Endothelial cell of umbilical vein (primary cell): ENCODE data around the gene WASF3. TPM values are rescaled to one million over a fixed set of nuclear protein-coding genes. Genes with fewer than 3 reads are reported as not detected.

Experiments used
- BruUV-seq: library from RNA; stranded (reverse); fragments of 400-500 nt; replicated peaks from 2 replicates; lab custom pipeline; 2021; lab: Mats Ljungman, UMichigan
- CTCF ChIA-PET: fragments of 300-600, 350-600 bp; sonication (Branson Sonifier 250); formaldehyde crosslinking; loops from one replicate; lab custom pipeline; 2021; ENCODE audit warnings: antibody characterized with exemption, inconsistent platforms; lab: Charles Lee
- POLR2A ChIA-PET: fragments of 300-600, 350-600 bp; sonication (Branson Sonifier 250); formaldehyde crosslinking; loops from one replicate; lab custom pipeline; 2021; ENCODE audit warnings: antibody characterized with exemption, inconsistent platforms; lab: Charles Lee
- DNase-seq: peaks from one replicate; pipeline ENCODE4 v3.0.0-alpha.2; 2011; ENCODE audit warnings: low read depth, low spot score
- FAIRE-seq: peaks from 2 replicates; lab custom pipeline; 2011; peaks lifted over from hg19 to GRCh38; lab: Jason Lieb, UNC
- H2AFZ ChIP-seq: 2 replicates; pipeline ENCODE4 v1.6.0; 2012; ENCODE audit warnings: low read depth, low read length, control low read depth, inconsistent platforms
- H3K27ac ChIP-seq: 2 replicates; pipeline ENCODE4 v1.5.1; 2011; ENCODE audit warnings: low read depth, mild to moderate bottlenecking, control low read depth, low read length, moderate library complexity; ENCODE audit not compliant: insufficient read depth
- H3K27me3 ChIP-seq, 2 experiments: 2 replicates each; pipeline versions ENCODE4 v1.6.0 to v1.6.1; 2011; ENCODE audit warnings: low read length in 2 of 2, mixed read lengths in 1 of 2; ENCODE audit not compliant: control insufficient read depth in 2 of 2, insufficient read depth in 2 of 2
- H3K36me3 ChIP-seq, 2 experiments: 2 replicates in 1 of 2; 3 replicates in 1 of 2; pipeline ENCODE4 v1.5.1; 2011; ENCODE audit warnings: low read length in 2 of 2, mild to moderate bottlenecking in 1 of 2, moderate library complexity in 1 of 2; ENCODE audit not compliant: control insufficient read depth in 2 of 2, insufficient read depth in 2 of 2; ENCODE audit errors: extremely low read depth in 1 of 2
- H3K4me1 ChIP-seq: 3 replicates; pipeline ENCODE4 v1.5.1; 2011; ENCODE audit warnings: mild to moderate bottlenecking, low read length; ENCODE audit not compliant: control insufficient read depth, insufficient read depth; ENCODE audit errors: extremely low read depth
- H3K4me2 ChIP-seq: 2 replicates; pipeline ENCODE4 v1.6.1; 2011; ENCODE audit warnings: low read length, control low read depth, mixed read lengths; ENCODE audit not compliant: insufficient read depth
- H3K4me3 ChIP-seq, 3 experiments: fragments of 200-600 bp in 1 of 3; sonication (generic), shearing (Covaris generic) in 1 of 3; replicated peaks in 1 of 3; 2 replicates each; pipeline ENCODE4 v1.5.1; 2011 to 2016; ENCODE audit warnings: control low read depth in 3 of 3, low read length in 3 of 3, mild to moderate bottlenecking in 2 of 3, inconsistent platforms in 1 of 3, low read depth in 1 of 3, moderate library complexity in 1 of 3; ENCODE audit not compliant: insufficient read depth in 1 of 3
- H3K79me2 ChIP-seq: 2 replicates; pipeline ENCODE4 v1.6.0; 2012; ENCODE audit warnings: low read length, inconsistent platforms; ENCODE audit not compliant: control insufficient read depth, insufficient read depth
- H3K9ac ChIP-seq: replicated peaks from 2 replicates; pipeline ENCODE3; 2011; ENCODE audit warnings: low read length, control low read depth; ENCODE audit not compliant: insufficient read depth; ENCODE audit errors: extremely low read depth
- H3K9me1 ChIP-seq: replicated peaks from 3 replicates; pipeline ENCODE4 v1.6.0; 2011; ENCODE audit warnings: mild to moderate bottlenecking, low read length; ENCODE audit not compliant: control insufficient read depth, insufficient read depth; ENCODE audit errors: extremely low read depth
- H3K9me3 ChIP-seq: replicated peaks from 2 replicates; pipeline ENCODE4 v1.5.1; 2012; ENCODE audit warnings: low read length, inconsistent platforms; ENCODE audit not compliant: control insufficient read depth, insufficient read depth
- H4K20me1 ChIP-seq: replicated peaks from 2 replicates; pipeline ENCODE3; 2011; ENCODE audit warnings: mild to moderate bottlenecking, low read length; ENCODE audit not compliant: control insufficient read depth, insufficient read depth; ENCODE audit errors: extremely low read depth
- EZH2 ChIP-seq: IDR thresholded peaks from 2 replicates; pipeline ENCODE4 v1.6.1; 2012; ENCODE audit warnings: borderline replicate concordance, low read depth, mild to moderate bottlenecking, moderate library complexity, low read length, inconsistent platforms; ENCODE audit not compliant: severe bottlenecking
- FOS ChIP-seq: IDR thresholded peaks from 2 replicates; pipeline ENCODE4 v1.6.1; 2011; ENCODE audit warnings: mild to moderate bottlenecking, low read length, moderate library complexity, borderline replicate concordance; ENCODE audit not compliant: insufficient read depth
- GATA2 ChIP-seq: IDR thresholded peaks from 2 replicates; pipeline ENCODE4 v1.7.0; 2011; ENCODE audit warnings: low read depth, mild to moderate bottlenecking, moderate library complexity, mixed read lengths, low read length; ENCODE audit not compliant: insufficient read length, insufficient read depth
- JUN ChIP-seq: IDR thresholded peaks from 2 replicates; pipeline ENCODE4 v1.6.1; 2011; ENCODE audit warnings: borderline replicate concordance, low read depth; ENCODE audit not compliant: insufficient read length, insufficient read depth
- MYC ChIP-seq: IDR thresholded peaks from one replicate; pipeline ENCODE4 v1.6.1; 2011; ENCODE audit warnings: mild to moderate bottlenecking, low read depth, low read length
- POLR2A ChIP-seq: IDR thresholded peaks from 2 replicates; pipeline ENCODE4 v1.6.1; 2012; ENCODE audit warnings: low read depth, mild to moderate bottlenecking, control low read depth, low read length
- POLR2AphosphoS5 ChIP-seq: IDR thresholded peaks from 2 replicates; pipeline ENCODE4 v1.6.1; 2012; ENCODE audit warnings: low read depth, mild to moderate bottlenecking, control low read depth, low read length, moderate library complexity; ENCODE audit not compliant: insufficient read depth
- dilution Hi-C: fragments of 300-500 bp; cut with MboI; formaldehyde crosslinking; loops from one replicate; pipeline ENCODE4 v1.15.0; 2019; ENCODE audit warnings: low sequenced_read_pairs; ENCODE audit not compliant: extremely low pct_ligation_motif_present
- intact Hi-C: fragments of 100-400 bp; cut with micrococcal nuclease; formaldehyde crosslinking; loops from one replicate; pipeline ENCODE4 v1.10.0; 2022
- polyA plus RNA-seq, 4 experiments: library from polyadenylated mRNA; depleted of rRNA in 3 of 4; stranded (reverse) in 3 of 4; unstranded in 1 of 4; fragments of >200 nt; gene quantifications; 2 replicates each; pipeline versions ENCODE4 v1.2.1 to v1.2.3, GENCODE V29; 2011 to 2012; ENCODE audit warnings: missing spikeins in 1 of 4
- total RNA-seq: library from RNA; stranded (reverse); gene quantifications from 2 replicates; pipeline ENCODE4 v1.2.3, GENCODE V29; 2021
- TF ChIP-seq, protein P1 (sequence below), 2 donors: IDR thresholded peaks; 1 replicate in 1 of 2; 2 replicates in 1 of 2; pipeline ENCODE4 v1.5.1; 2011; ENCODE audit warnings: low read length in 2 of 2, mild to moderate bottlenecking in 2 of 2, moderate library complexity in 2 of 2, control low read depth in 1 of 2, inconsistent platforms in 1 of 2, low read depth in 1 of 2; ENCODE audit not compliant: insufficient read depth in 1 of 2; ENCODE audit errors: extremely low read depth in 1 of 2
- TF ChIP-seq, protein P2 (sequence below): IDR thresholded peaks from 2 replicates; pipeline ENCODE4 v1.6.1; 2011; ENCODE audit not compliant: insufficient read depth, insufficient read length

WASF3 gene
- total and polyA plus RNA-seq, 2 donors (not counting 3 experiments of a cell fraction or from before 2014, with no cell fraction given) = 18.5 to 32.4 TPM

DNA sequence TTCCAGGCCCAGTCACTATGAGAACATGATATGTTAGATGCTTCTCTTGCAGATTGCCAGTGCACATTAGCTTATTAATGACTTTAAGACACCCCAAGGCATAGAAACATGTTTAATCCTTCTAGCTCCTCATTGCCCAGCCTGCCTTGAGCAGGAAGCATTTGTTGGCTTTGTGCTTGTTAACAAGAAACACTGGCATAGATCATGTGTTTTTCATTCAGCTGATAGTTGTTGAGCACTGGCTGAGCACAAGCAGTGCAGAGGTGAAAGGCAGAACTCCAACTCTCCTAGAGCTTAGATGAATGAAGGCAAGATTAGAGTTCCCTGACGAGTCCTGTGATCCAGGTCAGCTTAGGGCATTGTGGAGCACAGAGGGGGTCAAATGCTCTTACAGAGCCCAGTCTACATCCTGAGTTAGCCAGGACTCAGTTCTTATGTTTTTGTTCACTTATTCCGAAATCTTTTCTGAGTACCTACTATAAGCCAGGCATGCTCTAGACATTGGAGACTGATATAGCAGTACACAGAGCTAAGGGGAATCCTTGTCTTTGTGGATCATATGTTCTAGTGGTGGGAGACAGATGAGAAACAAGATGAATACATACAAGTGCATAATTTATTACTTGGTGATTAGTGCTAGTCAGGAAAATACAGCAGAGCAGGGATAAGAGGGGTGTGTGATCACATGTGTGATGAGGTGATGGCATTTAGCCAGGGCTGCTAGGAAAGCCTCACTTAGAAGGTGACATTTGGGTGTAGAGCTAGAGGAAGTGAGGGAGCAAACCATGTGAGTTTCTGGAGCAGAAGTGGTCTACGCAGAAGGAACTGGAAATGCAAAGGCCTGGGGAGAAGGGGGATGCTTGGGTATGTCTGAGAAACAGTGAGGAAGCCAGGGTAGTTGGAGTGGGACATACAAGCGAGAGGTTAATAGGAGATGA is 101.2 kb downstream of the WASF3 start:
- Histone ChIP-seq H3K4me1 (peaks cover 7% of the 10 kb centered on the region), H2AFZ (no peak overlapping the region), H3K4me2 (no peak overlapping the region), H3K36me3 (peaks cover 0 to 2% of the 10 kb centered on the region in 2 experiments), H3K9me3 (no peaks in the 10 kb centered on the region), H3K9me1 (peaks cover 2% of the 10 kb centered on the region), H3K27ac (no peak overlapping the region), H3K79me2 (peaks cover 1% of the 10 kb centered on the region), H3K9ac (no peak overlapping the region), H4K20me1 (no peaks in the 10 kb centered on the region), H3K27me3 (no peaks in the 10 kb centered on the region), H3K4me3 (no peak overlapping the region)
- ChIA-PET CTCF (interaction anchor here (0.6 to 2.1 kb wide), 3 partner anchors 40 to 774 kb away, joined by 3 to 13 read pairs (median 6); no protein-coding TSS in a partner anchor), POLR2A (no interaction called here)
- no peak for DNase-seq
- no TSS peak for BruUV-seq
- dilution Hi-C loops = no loop called here
- TF ChIP-seq POLR2AphosphoS5 (no peak), MYC (no peak), JUN (no peak), POLR2A (no peak), GATA2 (no peak), EZH2 (no peak), FOS (no peak)
- TF ChIP-seq, protein P1, sequence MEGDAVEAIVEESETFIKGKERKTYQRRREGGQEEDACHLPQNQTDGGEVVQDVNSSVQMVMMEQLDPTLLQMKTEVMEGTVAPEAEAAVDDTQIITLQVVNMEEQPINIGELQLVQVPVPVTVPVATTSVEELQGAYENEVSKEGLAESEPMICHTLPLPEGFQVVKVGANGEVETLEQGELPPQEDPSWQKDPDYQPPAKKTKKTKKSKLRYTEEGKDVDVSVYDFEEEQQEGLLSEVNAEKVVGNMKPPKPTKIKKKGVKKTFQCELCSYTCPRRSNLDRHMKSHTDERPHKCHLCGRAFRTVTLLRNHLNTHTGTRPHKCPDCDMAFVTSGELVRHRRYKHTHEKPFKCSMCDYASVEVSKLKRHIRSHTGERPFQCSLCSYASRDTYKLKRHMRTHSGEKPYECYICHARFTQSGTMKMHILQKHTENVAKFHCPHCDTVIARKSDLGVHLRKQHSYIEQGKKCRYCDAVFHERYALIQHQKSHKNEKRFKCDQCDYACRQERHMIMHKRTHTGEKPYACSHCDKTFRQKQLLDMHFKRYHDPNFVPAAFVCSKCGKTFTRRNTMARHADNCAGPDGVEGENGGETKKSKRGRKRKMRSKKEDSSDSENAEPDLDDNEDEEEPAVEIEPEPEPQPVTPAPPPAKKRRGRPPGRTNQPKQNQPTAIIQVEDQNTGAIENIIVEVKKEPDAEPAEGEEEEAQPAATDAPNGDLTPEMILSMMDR (IDR thresholded peaks at IDR 0.05; ENCODE audit: extremely low read depth in 1 of 2, insufficient read depth in 1 of 2, low read depth in 1 of 2, low read length in 2 of 2) = no peak
- TF ChIP-seq, protein P2, sequence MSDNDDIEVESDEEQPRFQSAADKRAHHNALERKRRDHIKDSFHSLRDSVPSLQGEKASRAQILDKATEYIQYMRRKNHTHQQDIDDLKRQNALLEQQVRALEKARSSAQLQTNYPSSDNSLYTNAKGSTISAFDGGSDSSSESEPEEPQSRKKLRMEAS = no peak
- no peak for FAIRE-seq
- intact Hi-C loops = no loop called here
